Hepatocyte (in vitro differentiated cells): ENCODE measurements around the gene KRTAP3-1. TPM values are rescaled to one million over a fixed set of nuclear protein-coding genes. Genes with fewer than 3 reads are reported as not detected.
"Not testable (repeated sequence)": the region's sequence is repeated elsewhere in the genome, so short reads cannot be mapped to it uniquely, and the experiment has no call there.

Experiments used
- DNase-seq: peaks from one replicate; pipeline ENCODE4 v3.0.0-alpha.2; 2016; ENCODE audit warnings: low spot score
- H2AFZ ChIP-seq: fragments of 200-600 bp; sonication (generic); 2 replicates; pipeline ENCODE4 v1.6.0; 2016; ENCODE audit warnings: antibody characterized with exemption, mild to moderate bottlenecking
- H3K27ac ChIP-seq: fragments of 200-600 bp; sonication (generic); 2 replicates; pipeline ENCODE4 v1.5.1; 2016; ENCODE audit warnings: mild to moderate bottlenecking
- H3K27me3 ChIP-seq: fragments of 200-600 bp; sonication (generic); 2 replicates; pipeline ENCODE4 v1.6.1; 2016
- H3K36me3 ChIP-seq: fragments of 200-600 bp; sonication (generic); replicated peaks from 2 replicates; pipeline ENCODE4 v1.5.1; 2016; ENCODE audit warnings: low read depth; ENCODE audit not compliant: insufficient read depth
- H3K4me1 ChIP-seq: fragments of 200-600 bp; sonication (generic); 2 replicates; pipeline ENCODE4 v1.5.1; 2016; ENCODE audit warnings: mild to moderate bottlenecking, moderate library complexity; ENCODE audit not compliant: insufficient read depth
- H3K4me2 ChIP-seq: fragments of 200-600 bp; sonication (generic); 2 replicates; pipeline ENCODE4 v1.6.0; 2016
- H3K4me3 ChIP-seq: fragments of 200-600 bp; sonication (generic); 2 replicates; pipeline ENCODE4 v1.5.1; 2016; ENCODE audit warnings: mild to moderate bottlenecking
- H3K79me2 ChIP-seq: fragments of 200-600 bp; sonication (generic); 2 replicates; pipeline ENCODE4 v1.6.0; 2017; ENCODE audit warnings: mild to moderate bottlenecking
- H3K9me2 ChIP-seq: fragments of 200-600 bp; sonication (generic); replicated peaks from 2 replicates; pipeline ENCODE4 v1.6.0; 2017; ENCODE audit warnings: mild to moderate bottlenecking; ENCODE audit not compliant: insufficient read depth
- H3K9me3 ChIP-seq: fragments of 200-600 bp; sonication (generic); 2 replicates; pipeline ENCODE4 v1.5.1; 2016; ENCODE audit warnings: low read depth, mild to moderate bottlenecking
- H4K20me1 ChIP-seq: fragments of 200-600 bp; sonication (generic); 2 replicates; pipeline ENCODE4 v1.6.0; 2016; ENCODE audit warnings: mild to moderate bottlenecking; ENCODE audit not compliant: insufficient read depth, poor library complexity, severe bottlenecking
- EZH2 ChIP-seq: fragments of 200-600 bp; sonication (generic); IDR thresholded peaks from 2 replicates; pipeline ENCODE4 v1.6.1; 2016; ENCODE audit warnings: antibody characterized with exemption, mild to moderate bottlenecking, borderline replicate concordance
- EZH2phosphoT487 ChIP-seq: fragments of 200-600 bp; sonication (generic); IDR thresholded peaks from one replicate; pipeline ENCODE4 v1.6.1; 2018; ENCODE audit warnings: antibody characterized with exemption, mild to moderate bottlenecking, low read depth, moderate library complexity; ENCODE audit not compliant: unreplicated experiment, severe bottlenecking
- WGBS: methylation state at CpG from one replicate; pipeline ENCODE4 v1.1.6; 2016; ENCODE audit warnings: low lambda C conversion rate; ENCODE audit errors: missing lambda C conversion rate; 5-methylcytosine and 5-hydroxymethylcytosine counted together
- polyA plus RNA-seq: library from polyadenylated mRNA; unstranded; fragments of >200 nt; fragmentation: Nextera tagmentation; extraction: Ambion mirVana; gene quantifications from 2 replicates; pipeline ENCODE4 v1.2.1, GENCODE V29; 2016
- total RNA-seq: library from RNA; depleted of rRNA; stranded (reverse); fragments of >200 nt; gene quantifications from 2 replicates; pipeline ENCODE4 v1.2.3, GENCODE V29; 2014
- TF ChIP-seq, protein P1 (sequence below): fragments of 200-600 bp; sonication (generic); IDR thresholded peaks from 2 replicates; pipeline ENCODE4 v1.5.1; 2016; ENCODE audit warnings: antibody characterized with exemption, mild to moderate bottlenecking; ENCODE audit not compliant: poor library complexity

Gene KRTAP3-1
- total and polyA plus RNA-seq, 2 experiments from 2014 or later, result 3.4 TPM; not detected in 1

DNA sequence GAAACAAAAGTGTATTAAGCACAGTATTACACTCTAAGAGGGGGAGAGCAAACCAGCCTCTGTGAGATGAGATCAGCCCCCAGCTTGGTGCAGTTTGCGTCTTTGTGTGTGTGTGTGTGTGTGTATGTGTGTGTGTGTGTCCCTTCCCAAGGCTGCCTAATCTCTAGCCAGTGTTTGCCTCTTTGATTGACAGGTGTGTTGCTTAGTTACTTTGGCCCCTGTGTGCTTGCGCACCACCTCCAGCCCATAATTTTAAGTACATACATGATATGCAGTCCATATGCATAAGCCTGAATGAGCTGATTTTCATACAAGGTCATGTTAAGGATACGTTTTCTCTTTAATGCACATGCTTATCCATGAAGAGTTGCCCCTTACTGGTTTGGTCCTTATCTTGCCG lies 7.1 kb downstream of the KRTAP3-1 start:
- H4K20me1 ChIP-seq, result no peaks in the 10 kb centered on the region
- H3K27ac ChIP-seq, result no peak overlapping the region
- no peaks in the 10 kb centered on the region for H3K9me2 ChIP-seq
- no peak overlapping the region for H3K4me3 ChIP-seq
- H2AFZ ChIP-seq, result no peak overlapping the region
- no peaks in the 10 kb centered on the region for H3K36me3 ChIP-seq
- H3K79me2 ChIP-seq, result no peaks in the 10 kb centered on the region
- no peak for DNase-seq
- H3K4me1 ChIP-seq, result peaks cover 3% of the 10 kb centered on the region
- no peak overlapping the region for H3K4me2 ChIP-seq
- no peak for TF ChIP-seq EZH2
- TF ChIP-seq EZH2phosphoT487, result no peak
- TF ChIP-seq, protein P1, sequence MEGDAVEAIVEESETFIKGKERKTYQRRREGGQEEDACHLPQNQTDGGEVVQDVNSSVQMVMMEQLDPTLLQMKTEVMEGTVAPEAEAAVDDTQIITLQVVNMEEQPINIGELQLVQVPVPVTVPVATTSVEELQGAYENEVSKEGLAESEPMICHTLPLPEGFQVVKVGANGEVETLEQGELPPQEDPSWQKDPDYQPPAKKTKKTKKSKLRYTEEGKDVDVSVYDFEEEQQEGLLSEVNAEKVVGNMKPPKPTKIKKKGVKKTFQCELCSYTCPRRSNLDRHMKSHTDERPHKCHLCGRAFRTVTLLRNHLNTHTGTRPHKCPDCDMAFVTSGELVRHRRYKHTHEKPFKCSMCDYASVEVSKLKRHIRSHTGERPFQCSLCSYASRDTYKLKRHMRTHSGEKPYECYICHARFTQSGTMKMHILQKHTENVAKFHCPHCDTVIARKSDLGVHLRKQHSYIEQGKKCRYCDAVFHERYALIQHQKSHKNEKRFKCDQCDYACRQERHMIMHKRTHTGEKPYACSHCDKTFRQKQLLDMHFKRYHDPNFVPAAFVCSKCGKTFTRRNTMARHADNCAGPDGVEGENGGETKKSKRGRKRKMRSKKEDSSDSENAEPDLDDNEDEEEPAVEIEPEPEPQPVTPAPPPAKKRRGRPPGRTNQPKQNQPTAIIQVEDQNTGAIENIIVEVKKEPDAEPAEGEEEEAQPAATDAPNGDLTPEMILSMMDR, result no peak
- H3K27me3 ChIP-seq, result peaks cover 4% of the 10 kb centered on the region
- H3K9me3 ChIP-seq, result no peaks in the 10 kb centered on the region
- 73% methylated on average over 4 of the region's 4 CpGs for WGBS

DNA sequence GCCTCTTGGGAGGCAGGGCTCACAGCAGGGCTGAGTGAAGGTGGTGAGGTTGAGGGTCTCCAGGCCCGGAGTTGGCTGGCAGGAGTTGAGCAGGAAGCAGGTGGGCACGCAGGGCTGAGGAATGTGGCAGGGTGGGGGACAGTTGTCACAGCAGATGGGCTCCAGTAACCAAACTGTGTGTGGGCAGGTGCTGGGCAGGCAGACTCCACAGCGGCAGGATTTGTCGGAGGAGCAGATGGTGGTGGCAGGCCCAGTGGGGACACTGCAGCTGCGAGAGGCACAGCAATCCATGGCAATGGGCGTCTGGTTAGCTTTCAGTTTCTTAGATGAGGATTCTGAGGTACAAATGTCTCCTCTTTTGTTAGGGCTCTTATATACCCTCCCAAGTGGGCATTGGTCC lies 9.4 kb downstream of the KRTAP3-1 start, which contains the start of gene KRTAP3-2:
Gene KRTAP3-2, minus strand, starts transcription at position 344 of the 400 bp plus-strand sequence. Its CDS starts 53 bp downstream, at position 291.
- DNase-seq, result not testable (repeated sequence)
- 87% methylated on average over 6 of the region's 6 CpGs for WGBS

DNA sequence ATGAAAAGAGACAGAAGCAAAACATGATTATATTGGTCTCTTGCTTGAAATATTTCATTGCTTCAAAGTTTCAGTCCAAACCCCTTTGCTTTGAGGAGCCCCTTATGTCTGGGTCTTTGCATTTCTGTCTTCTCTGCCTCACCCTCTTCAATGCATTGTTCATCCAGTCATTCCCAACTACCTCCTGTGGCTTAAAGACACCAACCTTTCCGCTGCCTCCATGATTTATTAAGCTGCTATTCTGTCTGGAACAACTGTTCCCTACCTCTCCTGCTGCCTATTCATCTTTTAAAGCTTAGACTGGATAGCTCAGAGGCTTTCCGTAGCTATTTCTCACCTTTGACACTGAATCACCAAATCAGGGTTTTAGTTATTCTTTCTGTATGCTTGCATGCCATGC lies 11.6 kb downstream of the KRTAP3-1 start:
- Histone ChIP-seq H3K79me2 (no peaks in the 10 kb centered on the region), H4K20me1 (no peaks in the 10 kb centered on the region), H3K27me3 (peaks cover 4% of the 10 kb centered on the region), H2AFZ (no peak overlapping the region), H3K27ac (no peak overlapping the region), H3K9me3 (no peaks in the 10 kb centered on the region), H3K36me3 (no peaks in the 10 kb centered on the region), H3K4me3 (no peak overlapping the region), H3K4me2 (no peak overlapping the region), H3K9me2 (no peaks in the 10 kb centered on the region), H3K4me1 (no peaks in the 10 kb centered on the region)
- WGBS, result 84% methylated on average over 2 of the region's 2 CpGs
- DNase-seq, result no peak
- no peak for TF ChIP-seq EZH2
- no peak for TF ChIP-seq EZH2phosphoT487
- TF ChIP-seq, protein P1, result no peak

More for the DNA sequence above, 9.4 kb downstream of the KRTAP3-1 start, which contains the start of gene KRTAP3-2:
- H3K4me2 ChIP-seq, H3K79me2 ChIP-seq, H3K27ac ChIP-seq, H4K20me1 ChIP-seq, H3K36me3 ChIP-seq, H3K4me3 ChIP-seq, H3K9me2 ChIP-seq, H3K27me3 ChIP-seq, H3K4me1 ChIP-seq, H2AFZ ChIP-seq, H3K9me3 ChIP-seq: not testable (repeated sequence)

DNA sequence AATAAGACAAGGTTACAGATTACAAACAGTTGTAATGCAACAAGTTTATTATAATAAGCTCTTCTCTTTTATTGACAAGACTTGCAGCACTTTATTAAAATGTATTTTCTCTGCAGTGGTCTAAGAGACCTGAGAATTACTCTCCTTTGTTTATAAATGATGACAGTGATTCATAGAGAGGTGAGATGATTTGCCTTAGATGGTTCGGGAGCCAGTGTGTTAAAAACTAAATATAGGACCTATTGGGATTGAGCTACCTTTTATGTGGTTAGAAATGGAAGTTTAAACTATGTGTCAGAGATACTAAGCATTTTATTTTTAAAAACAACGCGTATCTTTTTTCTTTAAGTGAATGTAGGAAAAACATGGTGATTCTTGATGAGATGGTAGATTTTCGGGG lies 12.1 kb downstream of the KRTAP3-1 start:
- H3K27me3 ChIP-seq, result peaks cover 4% of the 10 kb centered on the region
- H3K4me2 ChIP-seq, result no peak overlapping the region
- 81% methylated on average over 4 of the region's 4 CpGs for WGBS

More for the DNA sequence above, 12.1 kb downstream of the KRTAP3-1 start:
- H4K20me1 ChIP-seq, result no peaks in the 10 kb centered on the region
- no peaks in the 10 kb centered on the region for H3K36me3 ChIP-seq
- no peak overlapping the region for H2AFZ ChIP-seq
- H3K4me3 ChIP-seq, result no peak overlapping the region
- H3K27ac ChIP-seq, result no peak overlapping the region
- no peaks in the 10 kb centered on the region for H3K9me2 ChIP-seq
- H3K4me1 ChIP-seq, result no peaks in the 10 kb centered on the region
- no peak for DNase-seq
- H3K9me3 ChIP-seq, result no peaks in the 10 kb centered on the region
- no peaks in the 10 kb centered on the region for H3K79me2 ChIP-seq
- TF ChIP-seq, protein P1, result no peak
- no peak for TF ChIP-seq EZH2phosphoT487
- TF ChIP-seq EZH2, result no peak
